ENCODE results near the gene EIF2AK2. TPM values are rescaled to one million over a fixed set of nuclear protein-coding genes. Genes with fewer than 3 reads are reported as not detected.

EIF2AK2 gene
- 53.5 TPM for total RNA-seq

DNA sequence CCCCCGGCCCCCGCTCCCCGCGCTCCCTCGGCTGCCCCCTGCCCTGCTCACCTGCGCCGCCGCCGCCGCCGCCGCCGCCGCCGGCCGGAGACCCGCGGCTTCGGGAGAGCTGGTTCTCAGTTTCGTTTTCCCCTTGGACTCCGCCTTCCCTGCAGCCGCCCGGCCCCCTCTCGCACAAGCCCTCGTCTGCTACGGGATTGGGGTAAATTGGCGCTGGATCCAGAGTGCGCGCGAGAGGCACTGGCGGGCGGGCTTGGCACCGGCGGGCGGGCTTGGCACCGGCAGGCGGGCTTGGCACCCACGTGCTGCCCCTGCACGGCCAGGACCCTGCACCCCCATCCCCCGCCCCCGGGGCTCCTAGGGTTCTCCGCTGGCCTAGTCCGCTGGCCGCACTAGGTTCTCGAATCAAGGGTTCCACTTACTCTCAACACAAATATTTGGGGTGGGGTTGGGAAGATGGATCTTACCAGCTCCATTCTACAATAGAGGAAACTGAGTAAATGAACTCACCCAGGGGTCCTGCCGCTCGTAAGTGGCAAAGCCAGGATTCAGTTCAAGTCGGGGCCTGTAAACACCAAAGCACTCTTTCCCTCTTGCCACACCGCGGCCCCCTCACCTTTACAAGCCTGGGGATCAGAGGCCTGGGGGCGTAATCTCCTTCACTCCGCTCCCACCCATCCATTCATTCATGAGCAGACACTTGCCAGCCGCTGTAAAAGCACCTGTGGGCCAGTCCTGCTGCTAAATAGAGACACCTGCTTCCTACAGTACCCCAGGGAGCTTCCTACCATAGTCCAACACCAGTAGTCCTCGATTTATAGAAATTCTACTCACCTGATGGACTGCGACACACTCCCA lies at the start of gene EIF2AK2:
EIF2AK2 (minus strand) TSS at position 124 of the 858 bp plus-strand sequence. CDS start 9,174 bp downstream, outside the sequence.

DNA sequence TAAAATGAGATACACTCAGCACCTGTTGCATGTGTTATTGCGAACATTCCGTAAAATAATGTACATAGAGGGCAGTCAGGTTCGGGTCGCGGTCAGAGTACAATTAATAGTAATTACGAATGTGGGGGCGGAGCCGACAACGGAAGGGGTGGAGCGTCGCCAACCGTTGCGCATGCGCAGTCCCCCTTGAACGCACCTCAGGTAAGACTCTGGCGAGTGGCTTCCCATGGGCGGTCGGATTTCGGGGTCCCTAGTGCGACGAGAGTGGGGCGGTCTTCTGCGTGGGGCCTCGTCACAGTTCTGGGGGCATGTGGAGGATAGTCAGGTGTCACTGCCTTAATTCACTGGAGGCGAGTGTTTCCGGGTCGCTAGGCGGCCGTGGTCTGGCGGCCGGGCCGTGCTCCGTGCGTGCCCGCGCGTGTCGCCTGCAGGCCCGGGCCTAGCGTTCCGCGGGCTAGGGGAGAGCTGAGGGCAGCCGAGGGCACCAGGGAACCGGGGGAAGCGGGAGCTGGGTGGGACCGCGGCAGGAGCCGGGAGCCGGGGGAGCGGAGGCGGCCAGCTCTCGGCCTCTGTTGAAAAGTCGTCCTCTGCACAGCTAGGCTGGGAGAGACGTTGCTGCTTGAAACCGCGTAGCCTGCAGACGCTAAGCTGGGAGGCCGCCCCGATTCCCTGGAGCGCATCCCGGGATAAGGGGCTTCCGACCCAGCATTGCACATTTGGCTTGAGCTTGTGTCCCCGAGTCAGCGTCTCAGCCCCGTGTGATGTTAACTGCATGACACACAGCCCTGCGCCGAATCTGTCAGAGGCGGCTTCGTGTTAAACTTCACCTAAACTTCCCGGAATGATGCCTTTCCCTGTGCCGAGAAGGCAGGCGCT lies 39.8 kb upstream of the EIF2AK2 start, which contains the start of gene CEBPZOS:
CEBPZOS (plus strand) TSS at position 177 of the 876 bp plus-strand sequence. CDS start 3,209 bp downstream, outside the sequence.

DNA sequence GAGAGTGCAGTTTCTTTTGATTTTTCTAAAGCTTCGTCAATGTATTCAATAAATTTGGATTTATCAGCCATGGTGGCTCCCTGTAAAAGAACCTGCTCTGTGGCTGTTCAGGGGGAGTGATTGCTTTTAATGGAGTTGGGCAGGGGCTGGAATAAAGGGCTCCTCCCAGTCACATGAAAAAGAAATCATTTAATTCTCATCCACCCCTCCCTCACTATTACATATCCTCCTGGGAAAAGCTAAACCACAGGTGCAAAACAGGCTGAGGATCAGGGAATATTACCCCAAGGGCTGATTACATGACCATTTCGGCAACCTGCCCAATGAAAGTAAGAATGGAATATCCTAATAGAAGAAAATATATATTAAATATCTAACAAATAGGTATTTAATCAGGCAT lies 31.8 kb upstream of the EIF2AK2 start, which contains the start of gene SULT6B1:
SULT6B1 (minus strand) TSS at position 101 of the 400 bp plus-strand sequence; CDS start at position 71, 30 bp downstream.

GRCh38 chr2:37083873-37084794 lies 72.6 kb downstream of the EIF2AK2 start, which contains the start of the genes GPATCH11 and HEATR5B:
TSS of gene GPATCH11 (plus strand) at chr2:37084518. CDS start at chr2:37088382, 3,864 bp downstream.
TSS of gene HEATR5B (minus strand) at chr2:37084372. CDS start at chr2:37083414, 958 bp downstream.

Other genes starting within 250 kb of the EIF2AK2 start
- 38.5 TPM for gene STRN, start 190.4 kb downstream of the EIF2AK2 start, total RNA-seq
- gene HEATR5B, start 72.6 kb downstream of the EIF2AK2 start, total RNA-seq = 137 TPM
- gene GPATCH11, start 72.5 kb downstream of the EIF2AK2 start, total RNA-seq = 16.3 TPM
- not detected for gene SULT6B1, start 31.7 kb upstream of the EIF2AK2 start, total RNA-seq
- gene CEBPZOS, start 39.5 kb upstream of the EIF2AK2 start, total RNA-seq = 26.6 TPM
- gene CEBPZ, start 74.6 kb upstream of the EIF2AK2 start, total RNA-seq = 49.5 TPM
- 66.0 TPM for gene NDUFAF7, start 74.7 kb upstream of the EIF2AK2 start, total RNA-seq
- 43.2 TPM for gene PRKD3, start 167.9 kb upstream of the EIF2AK2 start, total RNA-seq
- gene QPCT, start 187.7 kb upstream of the EIF2AK2 start, total RNA-seq = 10.3 TPM